Adipose tissue (tissue), 3 donors: ENCODE results near the gene TBC1D21. TPM values are rescaled to one million over a fixed set of nuclear protein-coding genes. Genes with fewer than 3 reads are reported as not detected.

Experiments
- H3K27ac ChIP-seq: one replicate; pipeline ENCODE4 v1.5.1; 2013; ENCODE audit warnings: low read depth, low read length
- WGBS, 3 donors: extraction: QIAGEN DNeasy Blood & Tissue Kit; methylation state at CpG; one replicate each; pipeline ENCODE4 v1.1.7; 2013; 5-methylcytosine and 5-hydroxymethylcytosine counted together
- polyA plus RNA-seq, 3 donors: library from polyadenylated mRNA; stranded (reverse); fragments of 200-250 nt; gene quantifications; one replicate each; pipeline ENCODE4 v1.2.3, GENCODE V29; 2013
- donor health status: healthy with polysubstance abuse.
- donor health status: Bipolar disorder and iron deficiency.
- donor health status: healthy.

The TBC1D21 gene
- polyA plus RNA-seq, 3 donors, result not detected

DNA sequence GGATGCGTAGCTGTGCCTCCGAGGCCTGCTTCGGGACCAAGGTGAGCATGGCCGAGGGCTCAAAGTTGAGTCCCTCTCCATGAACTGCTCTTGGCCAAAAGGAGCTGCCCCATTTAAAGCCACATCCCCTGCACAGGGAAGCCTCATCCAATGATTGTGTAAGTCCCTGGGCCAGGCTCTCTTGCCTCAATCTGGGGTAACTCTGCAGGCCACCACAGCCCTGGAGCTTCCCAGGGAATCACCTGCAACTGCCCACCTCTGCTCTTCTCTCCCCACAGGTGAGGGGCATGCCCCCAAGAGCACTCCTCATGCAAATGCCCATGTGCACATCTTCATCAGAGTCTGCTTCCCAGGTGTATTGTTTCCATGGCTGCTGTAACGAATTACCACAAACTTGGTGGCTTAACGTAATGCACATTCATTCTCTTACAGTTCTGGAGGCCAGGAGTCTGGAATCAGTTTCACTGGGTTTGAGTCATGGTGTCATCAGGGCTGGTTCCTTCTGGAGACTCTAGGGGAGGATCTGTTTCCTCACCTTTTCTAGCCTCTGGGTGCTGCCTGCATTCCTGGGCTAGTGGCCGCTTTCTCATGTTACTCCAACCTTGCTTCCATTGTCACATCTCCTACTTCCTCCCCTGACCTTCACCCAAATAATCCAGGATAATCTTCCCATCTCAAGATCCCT is 27.9 kb downstream of the TBC1D21 start:
- no peak overlapping the region for H3K27ac ChIP-seq
- 94 to 95% (median 95%) methylated on average over 7 of the region's 7 CpGs for WGBS, 3 donors

DNA sequence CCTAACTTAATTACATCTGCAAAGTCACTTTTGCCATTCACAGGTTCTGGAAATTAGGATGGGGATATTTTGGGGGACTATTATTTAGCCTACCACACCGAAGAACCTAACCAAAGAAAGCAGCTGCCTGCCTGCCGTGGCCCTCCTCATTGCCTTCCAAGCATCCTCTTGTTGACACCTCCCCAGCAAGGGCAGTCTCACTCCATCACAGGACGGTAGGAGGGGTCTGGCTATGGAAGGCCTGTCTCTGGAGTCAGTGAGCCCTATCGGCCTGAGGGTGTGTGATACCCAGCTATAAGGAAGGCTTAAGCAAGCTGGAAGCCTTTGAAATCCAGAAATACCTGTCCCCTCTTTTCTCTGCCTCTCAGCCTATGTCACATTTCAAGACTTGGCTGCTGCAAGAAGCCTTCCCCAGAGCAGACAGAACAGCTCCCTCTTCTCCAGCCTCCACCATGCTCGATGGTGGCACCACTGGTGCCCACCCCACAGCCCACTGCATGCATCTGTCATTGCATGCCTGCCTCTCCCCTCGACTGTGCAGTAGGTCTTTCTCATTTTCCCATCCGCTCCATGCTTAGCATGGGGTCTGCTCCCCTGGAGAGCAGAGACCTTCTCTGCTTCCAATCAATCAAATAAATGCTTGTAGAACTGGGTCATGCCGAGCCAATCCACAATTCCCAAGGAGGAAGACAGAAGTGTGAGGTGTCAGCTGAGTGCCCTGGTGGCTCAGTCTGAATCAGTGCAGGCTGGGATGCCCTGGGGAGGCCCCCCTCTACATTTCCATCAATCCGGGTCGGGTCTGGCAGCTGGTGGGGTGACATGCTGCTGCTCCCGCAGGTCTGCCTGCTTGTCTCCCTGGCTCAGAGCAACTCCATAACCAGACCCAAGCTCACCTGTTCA is 29.0 kb downstream of the TBC1D21 start:
- 51 to 76% (median 70%) methylated on average over 11 of the region's 11 CpGs for WGBS, 3 donors
- no peak overlapping the region for H3K27ac ChIP-seq

DNA sequence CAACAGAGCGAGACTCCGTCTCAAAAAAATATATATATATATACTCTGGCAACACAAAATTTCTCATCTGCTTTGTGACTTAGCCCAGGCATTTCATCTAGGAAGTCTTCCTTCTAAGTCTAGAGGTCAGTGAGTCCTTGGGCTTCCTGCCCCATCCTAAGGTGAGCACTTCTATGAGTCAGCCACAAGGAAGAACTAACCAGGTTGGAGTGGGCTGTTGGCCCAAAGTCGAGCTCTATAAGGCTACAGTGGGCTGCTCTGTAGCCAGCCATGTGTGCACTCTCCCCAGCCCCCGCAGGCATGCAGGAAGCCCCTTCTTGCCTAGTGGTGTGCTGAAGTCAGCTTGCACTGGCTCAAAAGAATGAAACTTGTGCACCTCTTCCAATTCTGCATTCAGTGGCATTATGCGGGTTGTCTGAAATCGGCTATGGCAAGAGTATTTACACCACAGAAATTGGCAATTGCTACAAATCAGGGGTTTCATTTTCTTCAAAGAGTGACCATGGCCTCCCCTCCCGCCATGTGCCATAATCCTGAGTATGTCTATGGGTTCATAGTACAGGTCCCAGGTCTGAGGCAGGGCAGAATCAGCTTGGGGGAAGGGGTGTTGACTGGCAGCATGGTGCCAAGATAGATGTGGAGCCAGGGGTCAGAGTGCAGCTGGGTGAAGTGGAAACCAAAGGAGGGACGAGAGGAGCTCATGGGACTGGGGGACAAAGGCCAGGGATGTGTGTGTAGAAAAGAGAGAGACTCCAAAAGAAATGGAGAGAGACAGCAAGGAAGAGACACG is 30.9 kb downstream of the TBC1D21 start:
- no peak overlapping the region for H3K27ac ChIP-seq
- WGBS, 3 donors, result 84 to 90% (median 88%) methylated on average over 9 of the region's 9 CpGs

DNA sequence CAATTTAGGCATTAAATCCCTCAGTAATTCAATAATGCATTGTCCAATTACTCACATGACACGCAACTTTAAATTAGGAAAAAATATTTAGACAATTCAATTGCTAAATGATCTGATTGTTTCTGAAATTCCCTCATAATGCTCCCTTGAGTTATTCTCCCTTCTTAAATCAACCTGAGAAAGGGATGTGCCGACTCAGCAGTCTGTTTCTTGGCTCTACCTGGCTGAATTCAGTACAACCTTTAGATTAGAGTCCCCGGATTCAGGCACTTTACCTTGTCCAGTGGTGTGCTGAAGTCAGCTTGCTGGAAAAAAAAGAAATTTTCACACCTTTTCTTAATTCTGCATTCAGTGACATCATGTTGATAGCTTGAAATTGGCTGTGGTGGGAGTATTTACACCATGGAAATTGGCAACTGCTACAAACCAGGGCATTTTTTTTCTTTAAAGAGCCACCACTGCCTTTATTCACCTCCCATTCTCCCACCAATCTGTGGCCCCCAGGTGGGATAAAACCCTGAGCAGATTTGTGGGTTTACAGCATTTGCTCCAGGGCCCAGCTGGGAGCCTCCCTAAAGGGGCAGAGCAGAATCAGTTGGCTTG is 32.0 kb downstream of the TBC1D21 start:
- WGBS, 3 donors, result 93 to 97% (median 95%) methylated on average over 3 of the region's 3 CpGs
- H3K27ac ChIP-seq, result no peak overlapping the region

DNA sequence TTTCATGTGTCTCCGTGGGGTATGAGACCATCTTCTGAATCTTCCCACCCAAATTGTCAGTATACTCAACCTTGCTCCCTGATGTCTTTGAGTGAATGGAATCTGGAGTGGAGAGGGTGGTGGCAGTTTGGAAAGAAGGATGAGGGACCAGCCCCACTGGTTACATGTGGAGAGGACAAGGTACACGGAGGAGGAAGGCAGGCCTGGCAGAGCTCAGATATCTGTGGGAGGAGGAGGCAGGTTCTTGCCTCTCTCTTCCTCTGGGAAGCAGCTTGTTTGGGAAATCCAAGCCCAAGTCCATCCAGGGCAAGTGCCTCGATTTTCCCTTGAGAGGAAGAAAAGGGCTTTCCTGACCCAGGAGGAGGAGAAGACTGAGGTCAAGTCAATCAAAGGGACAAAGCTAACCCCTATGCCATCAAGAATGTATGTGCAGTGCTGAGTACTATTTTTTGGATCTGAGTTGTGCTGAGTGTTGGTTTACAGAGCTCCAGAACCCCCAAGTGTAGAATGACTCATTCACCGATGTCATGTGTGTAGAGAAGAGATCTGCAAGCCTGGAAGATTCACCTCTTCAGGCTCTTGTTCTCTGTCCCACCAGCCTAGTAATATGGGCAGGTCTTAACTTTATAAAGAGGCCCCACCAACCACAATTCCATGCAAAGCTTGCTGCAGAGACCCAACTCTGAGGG is 33.1 kb downstream of the TBC1D21 start:
- 58 to 76% (median 72%) methylated on average over 4 of the region's 4 CpGs for WGBS, 3 donors
- no peak overlapping the region for H3K27ac ChIP-seq

DNA sequence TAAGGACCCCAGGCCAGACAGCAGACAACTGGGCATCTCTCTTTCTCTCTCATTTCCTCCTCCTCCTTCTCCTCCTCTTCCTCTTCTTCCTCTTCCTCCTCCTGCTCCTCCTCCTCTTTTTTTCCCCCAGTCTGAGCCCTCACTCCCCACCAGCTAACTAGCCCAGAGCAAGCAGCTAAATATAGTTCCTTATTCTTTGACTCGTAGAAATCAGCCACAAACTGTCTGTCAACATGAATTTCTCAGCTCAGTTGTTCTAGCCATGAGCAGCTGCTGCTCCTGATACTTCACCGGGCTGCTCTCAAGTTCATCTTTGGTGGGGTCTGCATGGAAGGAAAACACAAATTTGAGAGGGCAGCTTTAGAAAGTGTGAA is 33.7 kb downstream of the TBC1D21 start:
- H3K27ac ChIP-seq, result no peak overlapping the region
- 43 to 80% (median 51%) methylated on average over 2 of the region's 2 CpGs for WGBS, 3 donors

DNA sequence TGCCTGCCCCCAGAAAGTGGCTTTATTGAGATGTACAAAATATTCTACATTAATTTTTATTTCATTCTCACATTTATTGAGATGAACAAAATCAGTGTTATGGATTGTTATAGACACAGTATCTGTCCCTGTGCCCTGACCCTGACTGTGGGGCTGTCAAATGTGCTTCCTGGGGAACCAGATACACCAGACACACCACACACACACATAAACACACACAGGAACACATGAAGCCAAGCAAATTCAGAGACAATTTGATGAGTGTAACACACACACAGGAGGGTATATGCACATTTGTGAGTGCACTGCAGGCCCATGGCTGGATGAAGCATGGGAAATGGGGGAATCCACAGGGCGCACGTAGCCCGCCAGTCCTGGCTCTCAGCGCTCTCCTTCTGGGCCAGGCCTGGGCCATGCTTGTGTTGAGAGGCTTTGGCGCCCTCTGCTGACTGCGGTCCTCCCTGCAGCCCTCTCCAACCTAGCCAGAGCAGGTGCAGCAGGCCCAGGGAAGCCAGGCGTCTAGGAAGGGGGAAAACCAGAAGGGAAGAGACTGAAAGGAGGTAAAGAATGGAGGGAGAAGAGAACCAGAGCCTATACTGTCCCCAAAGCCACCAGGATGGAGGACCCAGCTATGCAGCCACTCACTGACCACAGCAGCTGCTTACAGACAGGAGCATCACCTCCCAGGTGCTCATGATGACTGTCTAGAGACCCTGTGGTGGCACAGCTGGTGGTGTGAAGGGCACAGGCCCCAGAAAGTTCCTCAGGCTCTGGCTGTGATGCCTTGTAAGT is 34.9 kb downstream of the TBC1D21 start:
- H3K27ac ChIP-seq, result no peak overlapping the region
- 11 to 21% (median 16%) methylated on average over 7 of the region's 7 CpGs for WGBS, 3 donors

DNA sequence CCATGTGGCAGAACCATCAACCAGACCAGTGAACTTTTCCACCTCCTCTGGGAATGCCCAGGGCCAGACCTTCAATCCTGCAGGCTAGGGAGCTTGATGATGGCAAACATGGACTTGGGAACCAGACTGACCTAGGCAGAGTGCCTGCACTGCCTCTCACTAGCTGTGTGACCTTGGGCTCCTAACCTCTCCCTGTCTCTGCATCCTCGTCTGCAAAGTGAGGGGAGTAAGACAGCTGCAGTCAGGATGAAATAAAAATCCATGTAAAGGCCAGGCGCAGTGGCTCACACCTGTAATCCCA is 35.4 kb downstream of the TBC1D21 start:
- 95 to 97% (median 95%) methylated on average over 2 of the region's 2 CpGs for WGBS, 3 donors

DNA sequence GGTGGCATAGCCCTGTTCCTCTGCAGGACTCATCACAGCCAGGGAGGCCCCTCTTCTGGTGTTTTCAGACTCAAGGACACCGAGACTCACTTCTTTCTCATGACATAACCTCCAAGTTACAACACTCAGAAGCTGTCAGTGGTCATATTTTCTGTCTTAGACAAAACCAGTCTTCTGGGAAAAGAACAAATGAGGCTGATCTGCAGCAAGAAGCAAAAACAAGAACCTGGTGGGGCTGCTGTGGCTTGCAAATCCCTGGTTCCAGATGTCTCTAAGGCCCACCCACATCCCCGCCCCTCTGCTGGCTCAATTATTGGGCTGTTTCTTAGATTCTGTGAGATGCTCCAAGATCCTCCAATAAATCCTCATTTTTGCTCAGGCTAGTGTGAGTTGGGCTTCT is 36.3 kb downstream of the TBC1D21 start:
- WGBS, 3 donors, result 70 to 96% (median 83%) methylated on average over 2 of the region's 2 CpGs
- no peak overlapping the region for H3K27ac ChIP-seq

More for the DNA sequence above, 35.4 kb downstream of the TBC1D21 start:
- H3K27ac ChIP-seq, result no peak overlapping the region

DNA sequence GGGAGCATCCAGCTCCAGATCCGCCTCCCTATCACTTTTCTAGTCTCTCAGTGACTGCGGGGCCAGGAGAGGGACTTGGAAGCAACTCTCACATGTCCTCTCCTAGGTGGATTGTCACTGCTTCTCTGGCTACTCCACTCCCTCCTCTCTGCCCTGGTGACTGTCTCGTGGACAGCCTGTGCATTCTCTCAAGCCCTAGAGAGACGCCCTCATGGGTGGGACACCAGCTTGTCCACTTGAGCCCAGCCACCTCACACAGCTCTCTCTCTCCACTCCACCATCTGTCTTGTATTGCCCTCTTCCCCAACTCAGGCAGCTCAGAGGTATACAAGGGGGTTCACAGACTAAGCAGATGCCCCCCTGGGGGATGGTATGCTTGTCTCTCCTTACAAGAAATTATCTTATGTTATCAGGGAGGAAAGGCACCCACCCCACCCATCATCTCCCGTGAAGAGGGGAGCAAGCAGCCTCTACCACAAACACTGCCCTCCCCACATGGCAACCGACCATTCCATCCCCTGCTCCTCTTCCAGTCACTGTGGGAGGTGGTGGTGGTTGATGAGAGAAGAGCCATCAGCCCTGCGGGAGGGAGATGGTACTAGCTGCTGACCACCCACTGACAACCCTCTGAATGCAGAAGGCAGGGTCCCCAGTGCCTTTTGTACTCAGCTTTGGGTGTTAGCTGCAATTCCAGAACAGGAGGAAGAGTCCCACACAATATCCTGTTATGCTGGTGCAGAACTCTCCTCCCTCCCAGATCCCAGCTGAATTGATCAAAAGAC is 37.3 kb downstream of the TBC1D21 start:
- WGBS, 3 donors, result 76 to 79% (median 76%) methylated on average over 7 of the region's 7 CpGs
- no peak overlapping the region for H3K27ac ChIP-seq

DNA sequence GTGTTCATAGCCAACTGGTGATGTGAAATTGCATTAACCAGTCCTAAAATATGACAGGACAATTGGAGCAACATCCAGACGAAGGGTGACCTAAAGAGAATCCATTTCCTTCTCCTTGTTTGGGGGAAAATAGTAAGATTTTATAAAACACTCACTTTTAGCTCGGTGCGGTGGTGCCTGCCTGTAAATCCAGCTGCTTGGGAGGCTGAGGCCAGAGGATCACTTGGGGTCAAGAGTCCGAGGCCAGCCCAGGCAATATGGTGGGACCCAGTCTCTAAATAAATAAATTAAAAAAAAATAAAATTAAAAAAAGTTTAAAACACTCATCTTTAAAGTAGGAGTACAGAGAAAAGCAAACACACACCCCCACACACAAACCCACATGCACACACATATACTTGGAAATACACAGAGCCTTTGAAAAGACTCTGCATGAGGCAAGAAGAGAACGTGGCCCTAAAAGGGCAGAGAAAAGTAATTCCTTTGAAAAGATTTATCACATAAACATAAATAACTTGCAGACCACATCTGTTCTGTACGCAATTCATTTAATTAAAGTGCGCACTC is 38.7 kb downstream of the TBC1D21 start:
- H3K27ac ChIP-seq, result no peak overlapping the region
- WGBS, 3 donors, result 80 to 84% (median 81%) methylated on average over 7 of the region's 7 CpGs

DNA sequence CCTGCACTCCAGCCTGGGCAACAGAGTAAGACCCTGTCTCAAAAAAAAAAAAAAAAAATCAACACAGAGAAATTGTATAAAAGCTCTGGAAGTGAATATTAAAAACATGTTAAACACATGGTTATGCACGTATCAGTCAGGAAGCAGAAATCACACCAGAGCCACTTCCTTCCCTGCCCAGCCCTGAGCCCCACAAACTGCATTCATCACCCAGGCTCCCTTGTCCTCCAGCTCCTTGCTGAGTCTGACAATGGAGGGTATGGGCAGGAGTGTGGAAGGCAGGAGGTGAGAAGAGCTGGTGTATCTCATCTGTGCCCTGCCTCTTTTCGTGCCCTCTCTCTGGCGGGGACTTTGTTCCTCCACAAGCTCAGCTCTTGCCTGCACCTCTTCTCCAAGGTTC is 40.8 kb downstream of the TBC1D21 start:
- H3K27ac ChIP-seq, result no peak overlapping the region
- WGBS, 3 donors, result 38 to 89% (median 52%) methylated on average over 3 of the region's 3 CpGs

DNA sequence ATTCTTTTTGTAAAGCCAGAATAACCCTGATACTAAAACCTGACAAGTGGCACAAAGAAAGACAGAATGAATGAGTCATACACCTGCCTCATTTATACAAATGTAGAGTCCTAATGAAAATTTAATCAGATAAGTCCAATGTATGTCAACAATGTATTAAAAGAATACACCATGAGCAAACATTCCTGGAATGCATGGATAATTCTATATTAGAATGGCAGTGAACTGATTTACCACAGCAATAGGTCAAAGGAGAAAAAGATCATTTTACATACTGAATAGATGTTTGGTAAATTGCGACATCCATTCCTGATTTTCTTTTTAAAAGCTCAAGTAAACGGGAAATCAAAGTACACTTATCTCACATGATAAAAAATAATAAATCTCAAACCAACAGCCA is 41.7 kb downstream of the TBC1D21 start:
- H3K27ac ChIP-seq, result no peak overlapping the region
- 71 to 77% (median 72%) methylated on average over 2 of the region's 2 CpGs for WGBS, 3 donors

DNA sequence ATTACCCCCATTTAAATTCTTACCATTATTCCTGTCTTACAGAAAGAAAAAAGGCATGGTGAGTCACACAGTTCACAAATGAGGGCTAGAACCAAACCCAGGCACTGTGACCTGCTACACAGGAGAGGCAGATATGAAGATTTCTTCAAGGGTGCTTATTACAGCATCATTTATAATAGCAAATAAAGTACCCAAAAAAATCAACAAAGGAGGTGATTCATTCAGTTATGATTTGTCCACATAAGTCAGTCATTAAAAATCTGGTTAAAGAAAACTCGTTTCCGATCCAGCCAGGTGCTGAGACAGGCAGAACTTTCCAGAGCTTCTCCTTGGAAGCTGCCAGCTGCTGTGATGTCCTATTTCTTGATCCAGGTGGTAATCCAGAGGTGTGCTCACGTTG is 45.4 kb downstream of the TBC1D21 start:
- H3K27ac ChIP-seq, result no peak overlapping the region
- WGBS, 3 donors, result 86 to 96% (median 90%) methylated on average over 3 of the region's 3 CpGs

DNA sequence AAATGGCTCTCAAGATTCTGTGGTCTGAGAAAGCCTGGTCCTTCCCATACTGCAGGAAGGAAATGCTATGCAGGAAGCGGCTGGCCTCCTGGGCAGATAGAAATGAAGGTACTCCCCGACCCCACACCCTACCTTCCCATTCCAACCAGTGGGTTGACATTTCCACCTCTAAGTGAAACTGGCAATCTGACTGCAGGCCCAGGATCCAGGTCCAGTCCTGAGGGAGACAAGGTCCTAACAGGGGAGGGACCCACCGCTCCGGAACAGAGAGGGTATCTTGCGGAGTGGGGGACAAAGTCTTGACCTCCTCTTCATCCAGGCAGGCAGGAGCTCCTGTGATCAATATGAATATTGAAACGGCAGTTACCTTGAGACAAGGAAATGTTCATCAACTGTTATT is 46.3 kb downstream of the TBC1D21 start:
- 75 to 89% (median 76%) methylated on average over 6 of the region's 6 CpGs for WGBS, 3 donors
- H3K27ac ChIP-seq, result no peak overlapping the region

DNA sequence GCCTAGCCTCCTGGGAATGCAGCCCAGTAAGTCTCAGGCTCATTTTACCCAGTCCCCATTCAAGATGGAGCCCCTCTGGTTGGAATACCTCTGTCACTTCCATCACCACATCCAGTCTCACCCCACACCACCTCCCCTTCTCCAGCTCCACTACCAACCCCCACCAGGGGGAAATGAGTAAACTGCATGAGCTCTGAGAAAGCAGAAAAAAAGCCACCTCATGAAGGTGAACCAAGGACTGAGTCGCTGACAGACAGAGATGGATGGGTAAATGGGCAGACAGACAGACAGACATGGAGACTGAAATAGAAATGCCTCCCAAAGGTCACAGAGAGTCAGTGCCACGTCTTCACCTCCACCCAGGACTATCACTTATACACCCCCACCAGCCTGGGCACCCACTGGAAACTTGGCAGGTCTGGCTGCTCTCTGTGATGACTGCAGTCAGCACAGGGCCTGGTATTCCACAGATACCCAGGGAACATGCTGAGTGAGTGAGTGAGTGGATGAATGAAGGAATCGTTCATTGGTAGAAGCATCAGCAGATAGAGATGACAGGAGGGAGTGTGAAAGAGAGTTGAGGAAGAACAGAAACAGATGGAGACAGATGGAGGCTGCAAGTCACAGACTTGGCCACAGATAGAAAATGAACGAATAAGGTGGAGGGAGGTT is 48.0 kb downstream of the TBC1D21 start:
- WGBS, 3 donors, result 65 to 76% (median 73%) methylated on average over 4 of the region's 4 CpGs
- no peak overlapping the region for H3K27ac ChIP-seq
